DMS53 (cell line): Measurements from ENCODE around the gene SLC50A1.

Experiments
- DNase-seq: peaks from one replicate; lab custom pipeline; 2025; lab: John Stamatoyannopoulos, UW

Gene SLC50A1

DNA sequence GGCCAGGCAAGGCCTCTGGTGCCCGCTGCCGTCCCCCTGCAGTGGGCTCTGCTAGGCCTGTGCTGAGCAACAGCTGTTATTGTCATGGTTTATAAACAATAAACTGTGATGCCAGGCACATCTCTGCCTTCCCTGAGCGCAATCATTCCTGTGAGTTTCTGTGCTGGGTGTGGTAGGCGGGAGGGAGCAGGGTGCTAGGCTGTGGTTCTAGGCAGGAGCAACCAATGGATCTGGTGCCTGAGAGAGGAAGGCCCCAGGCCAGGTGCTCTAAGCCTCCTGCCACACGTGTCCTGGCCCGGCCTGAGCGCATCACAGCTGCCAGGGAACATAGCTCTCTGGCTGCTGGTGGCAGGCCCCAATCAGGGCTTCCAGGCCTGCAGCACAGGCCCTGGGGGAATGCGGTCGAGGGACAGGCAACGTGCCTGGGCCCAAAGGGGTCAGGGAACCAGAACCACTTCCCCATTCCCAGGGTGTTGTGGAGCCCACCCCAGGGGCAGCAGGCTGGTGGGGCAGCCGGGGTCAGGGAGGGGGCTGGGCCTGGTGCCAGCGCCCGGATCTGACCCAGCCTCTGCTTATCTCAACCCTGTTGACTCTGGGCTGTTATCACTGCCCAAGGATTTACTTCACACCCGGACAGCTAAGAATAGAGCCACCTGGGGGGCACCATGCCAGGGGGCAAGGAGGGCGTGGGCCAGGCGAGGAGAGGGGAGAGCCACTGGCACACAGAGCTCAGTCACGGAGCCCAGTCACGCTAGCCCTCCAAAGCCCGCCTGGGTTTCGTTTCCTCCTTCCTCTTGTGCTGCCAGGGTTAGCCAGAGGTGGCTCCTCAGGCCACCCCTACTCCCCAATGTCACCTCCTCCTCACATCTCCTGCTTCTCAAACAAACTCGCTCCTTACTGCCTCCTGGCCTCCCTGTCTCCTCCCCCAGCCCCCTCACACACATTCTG, 49.5 kb downstream of the SLC50A1 start:
- peak; percentile 89 for DNase-seq

GRCh38 chr1:155185783-155186066, 50.1 kb downstream of the SLC50A1 start:
- no peak for DNase-seq

DNA sequence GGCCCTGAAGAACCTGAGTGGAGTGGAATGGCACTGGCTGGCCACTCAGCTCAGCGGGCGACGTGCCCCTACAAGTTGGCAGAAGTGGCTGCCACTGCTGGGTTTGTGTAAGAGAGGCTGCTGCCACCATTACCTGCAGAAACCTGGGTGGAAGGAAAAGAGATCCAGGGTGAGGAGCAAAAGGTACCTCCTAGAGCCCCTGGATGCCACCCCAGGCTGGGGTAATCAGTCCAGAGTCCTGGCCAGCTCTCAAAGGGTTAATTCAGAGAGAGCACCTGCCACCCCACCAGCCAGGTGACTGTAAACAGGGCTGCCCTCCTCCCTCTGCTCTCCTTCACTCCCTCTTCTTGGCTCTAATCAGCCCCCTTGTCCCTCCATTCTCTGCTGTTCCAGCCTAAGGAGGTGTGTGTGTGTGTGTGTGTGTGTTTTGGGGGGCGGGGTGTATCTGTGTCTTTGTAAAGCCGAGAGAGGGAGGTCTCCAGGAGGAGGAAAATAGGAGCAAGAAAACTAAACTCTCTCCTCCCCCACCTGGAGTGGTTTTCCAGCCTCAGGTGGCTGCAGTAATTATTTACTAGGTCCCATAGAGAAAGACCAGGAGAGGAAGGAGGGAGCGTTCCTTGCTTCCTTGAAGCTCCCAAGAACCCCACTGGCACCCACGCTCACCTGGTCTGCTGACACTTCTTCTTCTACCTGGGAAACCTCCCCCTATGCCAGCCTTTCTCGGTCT, 50.6 kb downstream of the SLC50A1 start:
- peak; percentile 84 for DNase-seq

- no peak for DNase-seq
Observed at GRCh38 chr1:155186794-155187455, 51.3 kb downstream of the SLC50A1 start.

DNA sequence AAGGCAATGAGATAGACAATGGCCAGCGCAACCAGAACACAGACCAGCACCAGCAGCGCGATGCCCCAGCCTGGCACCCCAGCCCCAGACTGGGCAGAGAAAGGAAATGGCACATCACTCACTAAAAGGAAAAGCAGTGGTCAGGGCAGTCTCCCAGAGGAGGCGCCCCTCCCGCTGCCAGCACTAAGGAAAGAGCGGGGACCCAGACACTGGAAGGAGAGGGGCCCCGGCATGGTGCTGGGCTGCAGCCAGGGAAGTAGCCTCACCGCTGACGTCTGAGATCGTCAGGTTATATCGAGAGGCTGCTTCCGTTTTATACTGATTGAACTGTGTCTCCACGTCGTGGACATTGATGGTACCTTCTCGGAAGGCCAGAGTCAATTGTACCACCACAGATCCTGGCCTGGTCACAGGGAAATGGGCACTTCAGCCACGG, 51.8 kb downstream of the SLC50A1 start:
- no peak for DNase-seq

DNA sequence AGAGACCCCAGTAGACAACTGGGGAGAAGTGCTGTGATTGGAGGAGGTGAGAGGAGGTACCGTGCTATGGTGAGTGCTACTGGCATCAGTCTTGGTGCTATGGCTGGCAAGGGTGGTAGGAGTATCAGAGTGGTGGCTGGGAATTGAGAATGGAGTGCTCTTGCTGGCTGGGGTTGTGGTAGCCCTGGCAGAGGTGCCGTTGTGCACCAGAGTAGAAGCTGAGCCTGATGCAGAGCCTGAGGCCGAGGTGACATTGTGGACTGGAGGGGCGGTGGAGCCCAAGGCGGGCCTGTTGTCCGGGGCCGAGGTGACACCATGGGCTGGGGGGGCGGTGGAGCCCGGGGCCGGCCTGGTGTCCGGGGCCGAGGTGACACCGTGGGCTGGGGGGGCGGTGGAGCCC, 52.6 kb downstream of the SLC50A1 start:
- DNase-seq: no peak
